ENCODE data around the gene TTLL5. TPM values are rescaled to one million over a fixed set of nuclear protein-coding genes. Genes with fewer than 3 reads are reported as not detected.

The TTLL5 gene
- polyA plus RNA-seq, 2 of the 4 experiments (the other 2 are of a cell fraction) = 18.8 to 23.7 TPM

- Histone ChIP-seq H3K4me3 (no peak overlapping the region), H3K4me1 (peaks cover 10% of the 10 kb centered on the region; the same call in 2 of the 3 replicates), H3K27ac (no peak overlapping the region), H3K4me2 (no peak overlapping the region), H3K9me3 (no peaks in the 10 kb centered on the region)
- POLR2A ChIA-PET = no interaction called here
- DNase-seq (ENCODE audit: low read depth in 1 of 2, low spot score in 1 of 2) (no peak), ATAC-seq (no peak), FAIRE-seq (no peak)
- CTCF ChIA-PET = interaction anchor here (1.2 to 1.8 kb wide), 4 partner anchors 20 to 156 kb away, joined by 3 to 7 read pairs (median 4); no protein-coding TSS in a partner anchor
- 97% methylated on average over 3 of the region's 3 CpGs for WGBS (ENCODE audit: missing lambda C conversion rate)
- no peak for TF ChIP-seq PHF8 (IDR thresholded peaks at IDR 0.05; ENCODE audit: borderline replicate concordance, low read depth)
- TF ChIP-seq BCL3 (IDR thresholded peaks at IDR 0.05) = no peak
- TF ChIP-seq ZNF302 (CRISPR knock-in tag; IDR thresholded peaks at IDR 0.05) = no peak
- TF ChIP-seq ZFP36 (IDR thresholded peaks at IDR 0.05; ENCODE audit: borderline replicate concordance, partially characterized antibody) = no peak
- TF ChIP-seq SMC3 (IDR thresholded peaks at IDR 0.05) = no peak
- TF ChIP-seq CBX8 (IDR thresholded peaks at IDR 0.05) = no peak
- no peak for TF ChIP-seq FOXS1 (CRISPR knock-in tag; IDR thresholded peaks at IDR 0.05)
- no peak for TF ChIP-seq MAZ (IDR thresholded peaks at IDR 0.05; ENCODE audit: borderline replicate concordance, low read depth, low read length)
- no peak for TF ChIP-seq RNF2 (IDR thresholded peaks at IDR 0.05; ENCODE audit: borderline replicate concordance, low read depth)
- TF ChIP-seq CHD2 (IDR thresholded peaks at IDR 0.05; ENCODE audit: low read length, partially characterized antibody) = no peak
Measured at GRCh38 chr14:75827331-75827730, 166.3 kb downstream of the TTLL5 start.

DNA sequence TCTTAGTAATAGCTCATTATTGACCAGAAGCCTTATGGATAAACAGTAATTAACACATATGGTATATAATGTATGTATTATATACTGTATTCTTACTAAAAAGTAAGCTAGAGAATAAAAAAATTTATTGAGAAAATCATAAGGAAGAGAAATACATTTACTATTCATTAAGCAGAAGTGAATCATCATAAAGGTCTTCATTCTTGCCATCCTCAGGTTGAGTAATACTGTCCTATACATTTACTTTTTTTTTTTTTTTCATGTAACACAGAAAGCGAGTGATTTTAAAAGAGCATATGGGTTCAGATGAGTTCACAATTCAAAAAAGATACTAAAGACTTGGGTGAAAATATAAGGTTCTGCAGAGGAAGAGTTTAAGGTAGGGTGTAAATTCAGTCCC is 168.3 kb downstream of the TTLL5 start:
- Histone ChIP-seq H3K27ac (no peak overlapping the region), H3K4me2 (no peak overlapping the region), H3K4me3 (no peak overlapping the region), H3K4me1 (peaks cover 11% of the 10 kb centered on the region; the same call in 2 of the 3 replicates), H3K9me3 (no peaks in the 10 kb centered on the region)
- FAIRE-seq (no peak), DNase-seq (ENCODE audit: low read depth in 1 of 2, low spot score in 1 of 2) (no peak), ATAC-seq (no peak)
- CTCF ChIA-PET = interaction anchor here (0.6 to 1.4 kb wide), 3 partner anchors 15 to 850 kb away, joined by 3 read pairs; no protein-coding TSS in a partner anchor
- TF ChIP-seq NFE2L2 (conservative IDR thresholded peaks at IDR 0.05; ENCODE audit: low read length) (no peak), HEYL (CRISPR knock-in tag; IDR thresholded peaks at IDR 0.05) (no peak), HDAC2 (IDR thresholded peaks at IDR 0.05) (no peak), EHF (CRISPR knock-in tag; IDR thresholded peaks at IDR 0.05) (no peak), CBX2 (IDR thresholded peaks at IDR 0.05; ENCODE audit: borderline replicate concordance, low read depth) (no peak), RFX5 (IDR thresholded peaks at IDR 0.05) (no peak), RARB (CRISPR knock-in tag; IDR thresholded peaks at IDR 0.05) (no peak)
- 95% methylated on average over 1 of the region's 1 CpG for WGBS (ENCODE audit: missing lambda C conversion rate)
- POLR2A ChIA-PET = no interaction called here

- TF ChIP-seq BCL3 (IDR thresholded peaks at IDR 0.05) (no peak), MAFK (IDR thresholded peaks at IDR 0.05; ENCODE audit: partially characterized antibody) (peak; percentile 55)
- FAIRE-seq (no peak), ATAC-seq (no peak), DNase-seq (ENCODE audit: low read depth in 1 of 2, low spot score in 1 of 2) (peak in 1 of 2 experiments; percentile 5)
- no peak overlapping the region for H3K27ac ChIP-seq
- H3K4me1 ChIP-seq = peaks cover 11% of the 10 kb centered on the region; the same call in 2 of the 3 replicates
- ChIA-PET POLR2A (no interaction called here), CTCF (interaction anchor here (1.8 kb wide), 1 partner anchor 122 kb away, joined by 5 read pairs; no protein-coding TSS in a partner anchor)
- peak overlapping the region; percentile 32; the same call in 2 of the 3 replicates for H3K4me2 ChIP-seq
- 75% methylated on average over 5 of the region's 5 CpGs for WGBS (ENCODE audit: missing lambda C conversion rate)
- no peaks in the 10 kb centered on the region for H3K9me3 ChIP-seq
- no peak overlapping the region for H3K4me3 ChIP-seq
Measured at GRCh38 chr14:75831455-75831854, 170.4 kb downstream of the TTLL5 start.

GRCh38 chr14:75831952-75832351 is 170.9 kb downstream of the TTLL5 start:
- CTCF ChIA-PET = interaction anchor here (1.1 to 1.8 kb wide), 2 partner anchors 75 to 123 kb away, joined by 3 to 5 read pairs; no protein-coding TSS in a partner anchor
- DNase-seq (ENCODE audit: low read depth in 1 of 2, low spot score in 1 of 2) (peak in 1 of 2 experiments; percentile 31), ATAC-seq (peak; percentile 54 to 67; a peak in 4 of 6 replicates)

More at GRCh38 chr14:75831952-75832351, 170.9 kb downstream of the TTLL5 start:
- FAIRE-seq = no peak
- 37% methylated on average over 3 of the region's 3 CpGs for WGBS (ENCODE audit: missing lambda C conversion rate)
- peak overlapping the region; percentile 32; the same call in 2 of the 3 replicates for H3K4me2 ChIP-seq
- no peaks in the 10 kb centered on the region for H3K9me3 ChIP-seq
- peaks cover 11% of the 10 kb centered on the region; the same call in 2 of the 3 replicates for H3K4me1 ChIP-seq
- H3K27ac ChIP-seq = no peak overlapping the region
- H3K4me3 ChIP-seq = no peak overlapping the region
- POLR2A ChIA-PET = no interaction called here
- TF ChIP-seq NPAS2 (CRISPR knock-in tag; IDR thresholded peaks at IDR 0.05; ENCODE audit: borderline replicate concordance) (no peak), CEBPB (IDR thresholded peaks at IDR 0.05) (no peak), RFX5 (IDR thresholded peaks at IDR 0.05) (peak; percentile 36; the same call in 1 of the 2 replicates)

Measured in A549 (cell line).